ENCODE data around the gene SVIL.

SVIL gene

GRCh38 chr10:29446327-29446726 lies 188.4 kb downstream of the SVIL start:
- no peak for TF ChIP-seq CTCF (IDR thresholded peaks at IDR 0.05)

DNA sequence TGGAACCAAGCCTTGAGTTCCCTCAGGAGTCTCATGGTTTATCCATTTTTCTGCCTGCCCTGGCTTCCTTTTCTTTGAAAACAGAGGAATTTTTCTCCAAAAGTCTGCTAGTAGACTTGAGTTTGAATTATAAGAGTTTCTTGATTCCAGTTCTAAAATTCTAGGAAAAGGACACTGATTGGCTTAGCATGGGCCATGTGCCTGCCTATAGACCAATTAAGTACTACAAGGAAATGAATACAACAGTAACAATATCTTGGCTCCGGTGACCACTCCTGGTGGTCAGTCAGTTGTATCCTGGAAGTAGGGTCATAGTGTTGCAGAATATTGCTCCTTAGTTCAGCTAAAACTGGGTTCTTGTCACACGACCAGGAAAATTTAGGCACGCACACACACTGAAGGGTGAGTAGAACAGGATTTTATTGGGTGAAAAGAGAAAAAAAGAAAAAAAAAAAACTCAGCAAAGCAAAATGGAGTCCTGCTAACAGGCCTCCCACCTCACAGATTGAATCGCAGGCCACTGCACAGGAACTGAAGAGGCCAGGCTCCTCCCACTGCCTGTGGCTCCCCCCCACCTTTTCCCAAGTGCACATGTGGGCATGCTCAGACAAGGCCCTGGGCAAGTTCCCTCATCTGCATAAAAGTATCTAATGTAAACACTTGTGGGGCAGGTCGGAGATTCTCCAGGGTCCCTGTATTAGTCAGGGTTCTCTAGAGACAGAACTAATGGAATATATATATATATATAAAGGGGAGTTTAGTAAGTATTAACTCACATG lies 190.8 kb downstream of the SVIL start:
- TF ChIP-seq CTCF (IDR thresholded peaks at IDR 0.05) = no peak

GRCh38 chr10:29440981-29441380 lies 193.8 kb downstream of the SVIL start:
- TF ChIP-seq CTCF (IDR thresholded peaks at IDR 0.05) = no peak

- TF ChIP-seq CTCF (IDR thresholded peaks at IDR 0.05) = no peak
Measured at GRCh38 chr10:29438271-29438670, 196.5 kb downstream of the SVIL start.

- no peak for TF ChIP-seq CTCF (IDR thresholded peaks at IDR 0.05)
Measured at GRCh38 chr10:29437871-29438270, 196.9 kb downstream of the SVIL start.

DNA sequence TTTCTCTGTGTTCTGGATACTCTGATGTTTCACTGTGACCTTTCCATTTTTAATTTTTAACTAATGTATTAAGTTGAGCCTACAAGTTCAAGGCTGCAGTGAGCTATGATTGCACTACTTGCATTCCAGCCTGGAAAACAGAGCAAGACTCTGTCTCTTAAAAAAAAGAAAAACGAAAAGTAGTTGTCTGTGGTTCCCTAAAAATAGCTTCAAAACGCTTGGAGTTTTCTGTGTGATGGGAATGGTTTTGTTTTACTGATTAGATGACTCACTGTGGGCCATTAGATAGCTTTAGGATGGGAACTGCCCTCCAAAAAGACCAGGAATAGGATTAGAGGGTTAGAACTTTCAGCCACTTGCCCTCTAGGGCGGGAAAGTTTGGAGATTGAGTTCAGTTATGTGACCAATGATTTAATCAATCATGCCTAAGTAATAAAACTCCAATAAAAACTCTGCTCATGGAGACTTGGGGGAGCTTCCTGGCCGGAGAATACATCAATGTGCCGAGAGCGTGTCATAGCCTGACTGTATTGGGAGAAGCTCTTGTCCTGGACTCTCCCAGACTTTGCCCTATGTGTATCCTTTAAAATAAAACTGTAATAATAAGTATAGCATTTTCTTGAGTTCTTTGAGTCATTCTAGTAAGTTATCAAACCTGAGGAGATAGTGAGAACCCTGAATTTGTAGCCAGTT lies 198.8 kb downstream of the SVIL start:
- no peak for TF ChIP-seq CTCF (IDR thresholded peaks at IDR 0.05)

DNA sequence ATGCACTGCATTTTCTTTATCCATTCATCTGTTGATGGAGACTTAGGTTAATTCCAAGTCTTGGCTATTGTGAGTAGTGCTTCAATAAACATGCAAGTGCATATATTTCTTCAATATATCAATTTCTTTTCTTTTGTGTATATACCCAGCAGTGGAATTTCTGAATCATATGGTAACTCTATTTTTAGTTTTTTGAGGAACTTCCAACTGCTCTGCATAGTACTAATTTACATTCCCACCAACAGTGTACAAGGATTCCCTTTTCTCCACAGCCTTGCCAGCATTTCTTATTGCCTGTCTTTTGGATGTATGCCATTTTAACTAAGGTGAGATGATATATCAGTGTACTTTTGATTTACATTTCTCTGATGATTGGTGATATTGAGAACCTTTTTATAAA lies 200.7 kb downstream of the SVIL start:
- TF ChIP-seq CTCF (IDR thresholded peaks at IDR 0.05) = no peak
